Measurements from ENCODE around the gene PTH1R. TPM values are rescaled to one million over a fixed set of nuclear protein-coding genes. Genes with fewer than 3 reads are reported as not detected.

PTH1R gene
- total RNA-seq, 2 donors from 2014 or later = 0.69 to 0.86 TPM

GRCh38 chr3:46843508-46843907 is 34.0 kb upstream of the PTH1R start:
- no peaks in the 10 kb centered on the region for H3K4me1 ChIP-seq
- no peaks in the 10 kb centered on the region for H3K27me3 ChIP-seq
- H3K9ac ChIP-seq (ENCODE audit: low read depth in 2 of 2, low read length in 2 of 2) = no peak overlapping the region
- no peaks in the 10 kb centered on the region for H3K9me3 ChIP-seq
- TF ChIP-seq CTCF (IDR thresholded peaks at IDR 0.05) = no peak
- no peak overlapping the region for H3K27ac ChIP-seq
- intact Hi-C loops (cut with DNase I) = no loop called here
- no peaks in the 10 kb centered on the region for H3K36me3 ChIP-seq
- DNase-seq = no peak
- H3K4me3 ChIP-seq = no peak overlapping the region

DNA sequence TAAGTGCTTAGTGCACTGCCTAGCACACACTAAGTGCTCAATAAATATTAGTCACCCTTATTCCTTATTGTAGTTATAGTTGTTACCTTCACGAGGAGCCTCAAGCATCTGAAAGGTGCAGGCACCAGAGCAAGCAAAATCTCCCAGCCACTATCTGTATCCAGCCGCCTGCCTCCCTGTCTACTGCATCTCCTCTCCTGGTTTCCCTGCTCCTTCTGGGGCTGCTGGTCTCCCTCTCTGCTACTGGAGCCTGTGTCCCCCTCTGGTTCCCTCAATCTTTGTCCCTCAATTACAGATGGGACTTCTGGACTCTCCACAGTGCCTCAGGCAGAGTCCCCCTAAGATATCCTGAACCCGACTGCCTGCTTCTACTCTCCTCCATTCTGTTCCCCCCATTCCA is 33.1 kb upstream of the PTH1R start:
- TF ChIP-seq CTCF (IDR thresholded peaks at IDR 0.05) = no peak
- Histone ChIP-seq H3K4me1 (no peaks in the 10 kb centered on the region), H3K36me3 (no peaks in the 10 kb centered on the region), H3K9me3 (no peaks in the 10 kb centered on the region), H3K27ac (no peak overlapping the region), H3K27me3 (no peaks in the 10 kb centered on the region), H3K9ac (ENCODE audit: low read depth in 2 of 2, low read length in 2 of 2) (no peak overlapping the region), H3K4me3 (no peak overlapping the region)
- intact Hi-C loops (cut with DNase I) = no loop called here
- DNase-seq = no peak

DNA sequence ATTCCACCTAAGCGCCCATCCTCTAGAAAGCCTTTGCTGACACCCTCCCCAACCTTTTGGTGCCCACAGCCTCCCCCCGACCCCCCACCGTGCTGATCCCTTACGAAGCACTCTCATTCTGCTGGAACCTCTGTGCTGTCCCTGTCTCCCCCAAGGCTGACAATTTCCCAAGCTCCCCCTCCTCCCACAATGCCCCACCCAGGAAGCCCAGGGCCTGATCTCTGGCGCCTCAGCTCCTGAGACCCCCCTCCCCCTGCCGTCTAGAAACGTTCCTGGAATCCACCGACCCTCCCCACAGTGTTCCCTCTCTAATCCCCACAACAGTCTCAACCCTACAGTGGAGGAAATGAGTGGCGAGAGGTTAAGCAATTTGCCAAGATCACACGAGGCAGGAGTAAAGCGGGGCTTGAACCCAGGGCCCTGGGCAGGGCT is 32.6 kb upstream of the PTH1R start:
- no peaks in the 10 kb centered on the region for H3K4me1 ChIP-seq
- H3K36me3 ChIP-seq = no peaks in the 10 kb centered on the region
- peak overlapping the region; percentile 4 for H3K27ac ChIP-seq
- H3K4me3 ChIP-seq = no peak overlapping the region
- intact Hi-C loops (cut with DNase I) = no loop called here
- H3K9me3 ChIP-seq = no peaks in the 10 kb centered on the region
- no peak for DNase-seq
- peak overlapping the region; percentile 68 to 79 for H3K9ac ChIP-seq (ENCODE audit: low read depth in 2 of 2, low read length in 2 of 2)
- TF ChIP-seq CTCF (IDR thresholded peaks at IDR 0.05) = no peak
- no peaks in the 10 kb centered on the region for H3K27me3 ChIP-seq

GRCh38 chr3:46845397-46845859 is 32.1 kb upstream of the PTH1R start:
- no peak for TF ChIP-seq CTCF (IDR thresholded peaks at IDR 0.05)
- H3K27ac ChIP-seq = peak overlapping the region; percentile 4
- intact Hi-C loops (cut with DNase I) = no loop called here
- H3K27me3 ChIP-seq = no peaks in the 10 kb centered on the region
- DNase-seq = peak; percentile 31
- H3K4me1 ChIP-seq = no peaks in the 10 kb centered on the region
- H3K4me3 ChIP-seq = peak overlapping the region; percentile 47
- H3K9me3 ChIP-seq = no peaks in the 10 kb centered on the region
- no peaks in the 10 kb centered on the region for H3K36me3 ChIP-seq
- H3K9ac ChIP-seq (ENCODE audit: low read depth in 2 of 2, low read length in 2 of 2) = peak overlapping the region; percentile 68 to 79

- intact Hi-C loops (cut with DNase I) = no loop called here
- Histone ChIP-seq H3K27ac (peak overlapping the region; percentile 4), H3K36me3 (no peaks in the 10 kb centered on the region), H3K4me3 (peak overlapping the region; percentile 47), H3K9ac (ENCODE audit: low read depth in 2 of 2, low read length in 2 of 2) (peak overlapping the region; percentile 68 to 79), H3K9me3 (no peaks in the 10 kb centered on the region), H3K27me3 (no peaks in the 10 kb centered on the region), H3K4me1 (no peaks in the 10 kb centered on the region)
- peak; percentile 71 for DNase-seq
- peak; percentile 46 for TF ChIP-seq CTCF (IDR thresholded peaks at IDR 0.05)
Observed at GRCh38 chr3:46845860-46846623, 31.5 kb upstream of the PTH1R start.

All from colonic mucosa (tissue), 4 donors.